Keratinocyte (primary cell): ENCODE measurements around the gene TMTC2.

Experiments used
- CTCF ChIP-seq, 3 experiments: IDR thresholded peaks in 1 of 3; conservative IDR thresholded peaks in 1 of 3; optimal IDR thresholded peaks in 1 of 3; 2 replicates in 2 of 3; 3 replicates in 1 of 3; pipeline versions ENCODE3 to v1.5.1; 2011; ENCODE audit warnings: low read length in 3 of 3, mild to moderate bottlenecking in 3 of 3, moderate library complexity in 2 of 3, control low read depth in 1 of 3, inconsistent platforms in 1 of 3; ENCODE audit not compliant: insufficient read depth in 2 of 3; ENCODE audit errors: extremely low read depth in 1 of 3
- EZH2 ChIP-seq: IDR thresholded peaks from one replicate; pipeline ENCODE4 v1.6.1; 2012; ENCODE audit warnings: inconsistent platforms, mild to moderate bottlenecking, low read length, moderate library complexity

- TF ChIP-seq CTCF (optimal IDR thresholded peaks at IDR 0.05 in 1 of 3, IDR thresholded peaks at IDR 0.05 in 1 of 3, conservative IDR thresholded peaks at IDR 0.05 in 1 of 3; ENCODE audit: extremely low read depth in 1 of 3, insufficient read depth in 2 of 3, low read length in 3 of 3) = no peak
- no peak for TF ChIP-seq EZH2
Observed at GRCh38 chr12:82954572-82954971, 267.9 kb downstream of the TMTC2 start.
